ENCODE results near the gene ADAMTS14. TPM values are rescaled to one million over a fixed set of nuclear protein-coding genes. Genes with fewer than 3 reads are reported as not detected.

ADAMTS14 gene
- total RNA-seq, 2 donors from 2014 or later = 0.33 TPM; not detected in 1

DNA sequence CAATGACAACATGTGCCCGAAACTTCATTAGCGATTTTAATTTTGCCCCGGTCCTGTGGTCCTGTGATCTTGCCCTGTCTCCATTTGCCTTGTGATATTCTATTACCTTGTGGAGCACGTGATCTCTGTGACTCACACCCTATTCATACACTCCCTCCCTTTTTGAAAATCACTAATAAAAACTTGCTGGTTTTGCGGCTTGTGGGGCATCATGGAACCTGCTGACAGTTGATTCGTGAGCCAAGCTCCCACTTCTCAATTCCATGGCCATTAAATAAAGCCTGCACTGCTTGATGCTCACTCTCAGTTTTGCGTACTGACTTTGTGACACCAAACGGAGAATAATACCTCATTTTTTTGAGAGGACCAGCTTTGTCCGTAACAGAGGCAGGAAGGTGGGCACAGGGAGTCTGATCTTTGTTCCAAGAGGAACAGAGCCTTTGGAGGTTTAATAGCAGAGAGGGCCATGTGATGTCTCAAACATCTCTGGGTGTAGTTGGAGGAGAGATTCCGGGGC lies 3.8 kb upstream of the ADAMTS14 start:
- H3K27me3 ChIP-seq = no peaks in the 10 kb centered on the region
- 82 to 86% methylated on average over 10 of the region's 10 CpGs for WGBS, 2 donors
- TF ChIP-seq, protein P1, sequence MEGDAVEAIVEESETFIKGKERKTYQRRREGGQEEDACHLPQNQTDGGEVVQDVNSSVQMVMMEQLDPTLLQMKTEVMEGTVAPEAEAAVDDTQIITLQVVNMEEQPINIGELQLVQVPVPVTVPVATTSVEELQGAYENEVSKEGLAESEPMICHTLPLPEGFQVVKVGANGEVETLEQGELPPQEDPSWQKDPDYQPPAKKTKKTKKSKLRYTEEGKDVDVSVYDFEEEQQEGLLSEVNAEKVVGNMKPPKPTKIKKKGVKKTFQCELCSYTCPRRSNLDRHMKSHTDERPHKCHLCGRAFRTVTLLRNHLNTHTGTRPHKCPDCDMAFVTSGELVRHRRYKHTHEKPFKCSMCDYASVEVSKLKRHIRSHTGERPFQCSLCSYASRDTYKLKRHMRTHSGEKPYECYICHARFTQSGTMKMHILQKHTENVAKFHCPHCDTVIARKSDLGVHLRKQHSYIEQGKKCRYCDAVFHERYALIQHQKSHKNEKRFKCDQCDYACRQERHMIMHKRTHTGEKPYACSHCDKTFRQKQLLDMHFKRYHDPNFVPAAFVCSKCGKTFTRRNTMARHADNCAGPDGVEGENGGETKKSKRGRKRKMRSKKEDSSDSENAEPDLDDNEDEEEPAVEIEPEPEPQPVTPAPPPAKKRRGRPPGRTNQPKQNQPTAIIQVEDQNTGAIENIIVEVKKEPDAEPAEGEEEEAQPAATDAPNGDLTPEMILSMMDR (IDR thresholded peaks at IDR 0.05) = no peak
- no peak for TF ChIP-seq POLR2A (IDR thresholded peaks at IDR 0.05)
- intact Hi-C loops (cut with DNase I) = no loop called here
- H3K4me3 ChIP-seq = no peak overlapping the region
- H3K9me3 ChIP-seq = no peaks in the 10 kb centered on the region
- no peaks in the 10 kb centered on the region for H3K36me3 ChIP-seq (replicated peaks in 1 of 2; ENCODE audit: insufficient read depth in 1 of 2, low read depth in 2 of 2)
- ATAC-seq = no peak
- H3K4me1 ChIP-seq = peaks cover 6% of the 10 kb centered on the region
- H3K27ac ChIP-seq = no peak overlapping the region
- DNase-seq = no peak

DNA sequence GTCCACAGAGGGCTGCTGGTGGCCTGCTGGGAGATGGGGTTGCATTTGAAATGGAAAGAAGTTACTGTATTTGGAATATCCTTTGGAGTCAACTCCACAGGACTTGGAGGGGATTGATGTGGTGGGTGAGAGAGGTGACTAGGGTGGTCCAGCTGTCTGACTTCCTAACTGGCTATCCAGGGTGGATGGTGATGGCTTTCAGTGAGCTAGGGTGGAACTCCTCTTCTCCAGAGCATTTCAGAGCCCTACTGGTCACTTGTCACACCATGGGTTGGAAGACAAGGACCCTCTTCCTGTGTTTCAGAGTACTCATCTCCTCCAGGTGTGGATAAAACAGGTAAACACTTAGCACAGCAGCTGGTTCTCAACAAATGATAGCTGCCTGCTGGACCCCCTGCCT lies 3.3 kb upstream of the ADAMTS14 start:
- Histone ChIP-seq H3K27ac (no peak overlapping the region), H3K4me3 (no peak overlapping the region), H3K4me1 (peaks cover 6% of the 10 kb centered on the region), H3K27me3 (no peaks in the 10 kb centered on the region), H3K9me3 (no peaks in the 10 kb centered on the region), H3K36me3 (replicated peaks in 1 of 2; ENCODE audit: insufficient read depth in 1 of 2, low read depth in 2 of 2) (no peaks in the 10 kb centered on the region)
- no peak for TF ChIP-seq POLR2A (IDR thresholded peaks at IDR 0.05)
- TF ChIP-seq, protein P1 (IDR thresholded peaks at IDR 0.05) = no peak
- ATAC-seq = no peak
- DNase-seq = no peak
- intact Hi-C loops (cut with DNase I) = no loop called here

GRCh38 chr10:70669732-70670317 lies 2.5 kb upstream of the ADAMTS14 start:
- H3K27ac ChIP-seq = no peak overlapping the region
- 45 to 56% methylated on average over 6 to 7 of the region's 7 CpGs for WGBS, 2 donors
- no peaks in the 10 kb centered on the region for H3K9me3 ChIP-seq
- no peaks in the 10 kb centered on the region for H3K36me3 ChIP-seq (replicated peaks in 1 of 2; ENCODE audit: insufficient read depth in 1 of 2, low read depth in 2 of 2)
- H3K27me3 ChIP-seq = no peaks in the 10 kb centered on the region
- no peak for ATAC-seq
- TF ChIP-seq POLR2A (IDR thresholded peaks at IDR 0.05) = no peak
- TF ChIP-seq, protein P1 (IDR thresholded peaks at IDR 0.05) = no peak
- intact Hi-C loops (cut with DNase I) = no loop called here
- no peak for DNase-seq
- H3K4me3 ChIP-seq = no peak overlapping the region
- H3K4me1 ChIP-seq = peaks cover 6% of the 10 kb centered on the region

- ATAC-seq (peak; percentile 14), DNase-seq (no peak)
- H3K4me3 ChIP-seq = no peak overlapping the region
- no peaks in the 10 kb centered on the region for H3K9me3 ChIP-seq
- peaks cover 6% of the 10 kb centered on the region for H3K4me1 ChIP-seq
- TF ChIP-seq, protein P1 (IDR thresholded peaks at IDR 0.05) = no peak
- no peak for TF ChIP-seq POLR2A (IDR thresholded peaks at IDR 0.05)
- H3K36me3 ChIP-seq (replicated peaks in 1 of 2; ENCODE audit: insufficient read depth in 1 of 2, low read depth in 2 of 2) = no peaks in the 10 kb centered on the region
- H3K27me3 ChIP-seq = no peaks in the 10 kb centered on the region
- WGBS, 2 donors = 23 to 33% methylated on average over 5 of the region's 5 CpGs
- H3K27ac ChIP-seq = no peak overlapping the region
- intact Hi-C loops (cut with DNase I) = no loop called here
Measured at GRCh38 chr10:70671619-70672164, 614 bp upstream of the ADAMTS14 start.

Measured in body of pancreas (tissue), 4 donors.